Measurements from ENCODE around the gene KRTAP10-5. TPM values are rescaled to one million over a fixed set of nuclear protein-coding genes. Genes with fewer than 3 reads are reported as not detected.
A peak's percentile ranks its signal among the peaks of the same experiment; 100 is the strongest.

The KRTAP10-5 gene
- polyA plus RNA-seq, 2 of the 4 experiments (the other 2 are of a cell fraction), result not detected

DNA sequence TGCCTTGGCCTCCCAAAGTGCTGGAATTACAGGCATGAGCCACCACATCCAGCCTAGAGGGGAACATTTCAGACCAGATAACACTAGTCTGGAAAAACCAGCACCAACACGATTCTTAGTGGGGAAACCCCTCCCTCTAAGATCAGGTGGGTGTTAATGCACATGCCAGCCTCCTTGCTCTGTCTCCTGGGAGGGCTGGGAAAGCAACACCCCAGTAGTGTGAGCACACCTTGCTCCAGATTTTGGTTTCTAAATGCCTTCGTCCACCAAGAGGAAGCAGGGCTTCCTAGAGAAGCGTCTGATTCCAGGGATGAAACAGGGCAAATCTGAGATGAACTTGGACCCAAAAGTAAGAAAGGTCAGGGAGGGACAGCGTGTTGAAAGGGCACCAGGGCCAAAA lies 9.1 kb downstream of the KRTAP10-5 start:
- Histone ChIP-seq H3K9me3 (peaks cover 7% of the 10 kb centered on the region), H3K4me3 (no peak overlapping the region), H3K4me2 (no peak overlapping the region), H3K4me1 (no peaks in the 10 kb centered on the region), H3K27ac (no peak overlapping the region)
- DNase-seq (ENCODE audit: low read depth in 1 of 2, low spot score in 1 of 2) (peak in 1 of 2 experiments; percentile 12), ATAC-seq (no peak), FAIRE-seq (no peak)
- POLR2A ChIA-PET, result no interaction called here
- CTCF ChIA-PET, result no interaction called here
- TF ChIP-seq POLR2AphosphoS2 (conservative IDR thresholded peaks at IDR 0.05; ENCODE audit: low read length) (no peak), TP53 (CRISPR knock-in tag; IDR thresholded peaks at IDR 0.05) (no peak), NR3C1 (IDR thresholded peaks at IDR 0.05) (no peak), HDAC2 (IDR thresholded peaks at IDR 0.05) (no peak)
- TF ChIP-seq, protein P1, sequence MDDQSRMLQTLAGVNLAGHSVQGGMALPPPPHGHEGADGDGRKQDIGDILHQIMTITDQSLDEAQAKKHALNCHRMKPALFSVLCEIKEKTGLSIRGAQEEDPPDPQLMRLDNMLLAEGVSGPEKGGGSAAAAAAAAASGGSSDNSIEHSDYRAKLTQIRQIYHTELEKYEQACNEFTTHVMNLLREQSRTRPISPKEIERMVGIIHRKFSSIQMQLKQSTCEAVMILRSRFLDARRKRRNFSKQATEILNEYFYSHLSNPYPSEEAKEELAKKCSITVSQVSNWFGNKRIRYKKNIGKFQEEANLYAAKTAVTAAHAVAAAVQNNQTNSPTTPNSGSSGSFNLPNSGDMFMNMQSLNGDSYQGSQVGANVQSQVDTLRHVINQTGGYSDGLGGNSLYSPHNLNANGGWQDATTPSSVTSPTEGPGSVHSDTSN (IDR thresholded peaks at IDR 0.05), result no peak
- TF ChIP-seq, protein P2, sequence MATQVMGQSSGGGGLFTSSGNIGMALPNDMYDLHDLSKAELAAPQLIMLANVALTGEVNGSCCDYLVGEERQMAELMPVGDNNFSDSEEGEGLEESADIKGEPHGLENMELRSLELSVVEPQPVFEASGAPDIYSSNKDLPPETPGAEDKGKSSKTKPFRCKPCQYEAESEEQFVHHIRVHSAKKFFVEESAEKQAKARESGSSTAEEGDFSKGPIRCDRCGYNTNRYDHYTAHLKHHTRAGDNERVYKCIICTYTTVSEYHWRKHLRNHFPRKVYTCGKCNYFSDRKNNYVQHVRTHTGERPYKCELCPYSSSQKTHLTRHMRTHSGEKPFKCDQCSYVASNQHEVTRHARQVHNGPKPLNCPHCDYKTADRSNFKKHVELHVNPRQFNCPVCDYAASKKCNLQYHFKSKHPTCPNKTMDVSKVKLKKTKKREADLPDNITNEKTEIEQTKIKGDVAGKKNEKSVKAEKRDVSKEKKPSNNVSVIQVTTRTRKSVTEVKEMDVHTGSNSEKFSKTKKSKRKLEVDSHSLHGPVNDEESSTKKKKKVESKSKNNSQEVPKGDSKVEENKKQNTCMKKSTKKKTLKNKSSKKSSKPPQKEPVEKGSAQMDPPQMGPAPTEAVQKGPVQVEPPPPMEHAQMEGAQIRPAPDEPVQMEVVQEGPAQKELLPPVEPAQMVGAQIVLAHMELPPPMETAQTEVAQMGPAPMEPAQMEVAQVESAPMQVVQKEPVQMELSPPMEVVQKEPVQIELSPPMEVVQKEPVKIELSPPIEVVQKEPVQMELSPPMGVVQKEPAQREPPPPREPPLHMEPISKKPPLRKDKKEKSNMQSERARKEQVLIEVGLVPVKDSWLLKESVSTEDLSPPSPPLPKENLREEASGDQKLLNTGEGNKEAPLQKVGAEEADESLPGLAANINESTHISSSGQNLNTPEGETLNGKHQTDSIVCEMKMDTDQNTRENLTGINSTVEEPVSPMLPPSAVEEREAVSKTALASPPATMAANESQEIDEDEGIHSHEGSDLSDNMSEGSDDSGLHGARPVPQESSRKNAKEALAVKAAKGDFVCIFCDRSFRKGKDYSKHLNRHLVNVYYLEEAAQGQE (IDR thresholded peaks at IDR 0.05), result no peak
- WGBS (ENCODE audit: missing lambda C conversion rate), result 15% methylated on average over 4 of the region's 4 CpGs

DNA sequence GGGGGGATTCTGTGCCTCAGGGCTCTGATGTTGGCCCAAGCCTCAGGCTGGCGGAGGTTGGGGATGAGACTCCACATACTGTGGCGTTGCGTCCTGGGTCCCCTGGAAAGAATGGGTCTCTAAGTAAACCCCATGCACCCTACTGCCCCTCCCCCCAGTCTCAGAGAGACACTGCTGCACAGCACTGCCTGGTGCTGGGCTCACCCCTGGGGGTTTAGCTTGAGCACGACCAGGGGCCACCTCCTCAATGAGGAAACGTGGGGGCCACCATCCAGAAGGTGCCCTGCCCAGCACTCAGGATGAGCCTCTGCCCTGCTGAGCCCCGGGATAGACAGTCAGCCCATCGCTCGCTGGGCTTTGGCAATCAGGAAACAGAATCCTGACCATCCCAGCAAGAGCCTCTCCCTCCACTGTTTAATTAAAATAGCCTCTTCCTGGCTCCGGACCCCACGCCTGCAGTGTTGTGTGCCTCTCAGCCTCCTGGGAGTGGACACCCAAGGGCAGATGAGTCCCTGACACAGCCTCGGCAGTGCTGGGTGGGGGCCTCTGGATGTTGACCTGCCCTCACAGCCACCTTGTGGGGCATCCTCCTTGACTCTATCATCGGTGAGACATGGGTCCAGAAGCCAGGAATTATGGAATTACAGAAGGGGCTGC lies 10.4 kb downstream of the KRTAP10-5 start:
- peaks cover 7% of the 10 kb centered on the region for H3K9me3 ChIP-seq

DNA sequence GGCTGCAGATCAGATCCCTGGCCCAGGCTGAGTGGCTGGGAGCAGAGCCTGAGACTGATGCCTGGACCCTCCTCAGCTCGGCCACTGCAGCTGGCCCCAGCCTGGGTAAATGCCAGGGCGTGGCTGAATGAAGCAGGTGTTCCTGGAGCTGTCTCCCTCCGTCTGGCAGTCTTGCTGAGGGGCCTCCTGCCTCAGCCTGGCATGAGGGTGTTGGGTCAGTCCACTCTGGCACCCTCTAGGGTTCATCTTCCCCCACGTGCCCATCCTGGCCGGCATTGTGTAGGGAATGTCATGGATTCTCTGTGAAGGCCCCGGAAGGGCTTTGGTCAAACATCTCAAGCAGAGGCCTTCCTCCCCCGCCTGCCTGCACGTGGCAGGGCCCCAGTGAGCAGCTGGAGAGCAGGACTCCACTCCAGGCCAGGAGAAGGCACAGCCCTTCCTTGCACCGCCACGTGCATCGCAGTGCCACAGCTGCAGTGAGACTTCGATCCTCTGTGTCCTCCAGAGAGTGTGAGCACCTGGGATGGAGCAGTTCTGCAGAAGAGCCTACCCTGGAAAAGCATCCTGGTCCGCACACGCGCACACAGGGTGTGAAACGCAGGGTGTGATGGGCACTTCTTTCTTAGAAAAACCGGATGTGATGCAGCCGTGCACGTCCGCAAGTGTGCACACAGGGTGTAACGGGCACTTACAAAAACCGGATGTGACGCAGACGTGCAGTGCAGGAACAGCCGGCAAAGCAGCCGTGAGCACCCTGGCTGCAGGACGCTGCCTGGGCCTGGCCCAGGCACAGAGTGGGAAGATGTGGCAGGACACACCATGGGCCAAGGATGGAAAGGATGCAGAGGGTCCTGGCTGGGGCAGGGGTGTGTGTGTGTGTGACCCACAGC lies 11.5 kb downstream of the KRTAP10-5 start:
- Histone ChIP-seq H3K4me1 (no peaks in the 10 kb centered on the region), H3K27ac (no peak overlapping the region), H3K9me3 (peaks cover 7% of the 10 kb centered on the region), H3K4me2 (no peak overlapping the region), H3K4me3 (no peak overlapping the region)
- no peak for ATAC-seq
- WGBS (ENCODE audit: missing lambda C conversion rate), result 80% methylated on average over 12 of the region's 27 CpGs
- POLR2A ChIA-PET, result no interaction called here
- CTCF ChIA-PET, result no interaction called here
- FAIRE-seq, result no peak
- DNase-seq (ENCODE audit: low read depth in 1 of 2, low spot score in 1 of 2), result no peak
- TF ChIP-seq, protein P1 (IDR thresholded peaks at IDR 0.05), result no peak
- TF ChIP-seq POLR2A (IDR thresholded peaks at IDR 0.05; ENCODE audit: low read length), result no peak
- no peak for TF ChIP-seq PHF8 (IDR thresholded peaks at IDR 0.05; ENCODE audit: borderline replicate concordance, low read depth)
- TF ChIP-seq MYC (IDR thresholded peaks at IDR 0.05; ENCODE audit: borderline replicate concordance, low read length), result no peak
- no peak for TF ChIP-seq FOXS1 (CRISPR knock-in tag; IDR thresholded peaks at IDR 0.05)
- no peak for TF ChIP-seq SMC3 (IDR thresholded peaks at IDR 0.05)
- no peak for TF ChIP-seq ESRRA (IDR thresholded peaks at IDR 0.05; ENCODE audit: borderline replicate concordance, low read length)
- TF ChIP-seq MAFK (IDR thresholded peaks at IDR 0.05; ENCODE audit: partially characterized antibody), result no peak
- no peak for TF ChIP-seq ZFP36 (IDR thresholded peaks at IDR 0.05; ENCODE audit: borderline replicate concordance, partially characterized antibody)
- no peak for TF ChIP-seq JUNB (IDR thresholded peaks at IDR 0.05)
- TF ChIP-seq ZNF302 (CRISPR knock-in tag; IDR thresholded peaks at IDR 0.05), result no peak
- TF ChIP-seq NR3C1 (IDR thresholded peaks at IDR 0.05), result no peak
- TF ChIP-seq, protein P3, sequence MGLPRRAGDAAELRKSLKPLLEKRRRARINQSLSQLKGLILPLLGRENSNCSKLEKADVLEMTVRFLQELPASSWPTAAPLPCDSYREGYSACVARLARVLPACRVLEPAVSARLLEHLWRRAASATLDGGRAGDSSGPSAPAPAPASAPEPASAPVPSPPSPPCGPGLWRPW (IDR thresholded peaks at IDR 0.05), result no peak
- no peak for TF ChIP-seq CBX2 (IDR thresholded peaks at IDR 0.05; ENCODE audit: borderline replicate concordance, low read depth)

More for the DNA sequence above, 10.4 kb downstream of the KRTAP10-5 start:
- ATAC-seq (no peak), DNase-seq (ENCODE audit: low read depth in 1 of 2, low spot score in 1 of 2) (no peak), FAIRE-seq (no peak)
- WGBS (ENCODE audit: missing lambda C conversion rate), result 30% methylated on average over 6 of the region's 12 CpGs
- Histone ChIP-seq H3K4me1 (no peaks in the 10 kb centered on the region), H3K4me2 (no peak overlapping the region), H3K4me3 (no peak overlapping the region), H3K27ac (no peak overlapping the region)
- TF ChIP-seq ESRRA (IDR thresholded peaks at IDR 0.05; ENCODE audit: borderline replicate concordance, low read length) (no peak), SREBF2 (IDR thresholded peaks at IDR 0.05) (no peak), ZFP36 (IDR thresholded peaks at IDR 0.05; ENCODE audit: borderline replicate concordance, partially characterized antibody) (no peak), JUN (IDR thresholded peaks at IDR 0.05) (no peak), MYC (IDR thresholded peaks at IDR 0.05; ENCODE audit: borderline replicate concordance, low read length) (no peak), EP300 (IDR thresholded peaks at IDR 0.05) (no peak), EHF (CRISPR knock-in tag; IDR thresholded peaks at IDR 0.05) (no peak), KDM5A (IDR thresholded peaks at IDR 0.05) (no peak), HOXB13 (CRISPR knock-in tag; IDR thresholded peaks at IDR 0.05; ENCODE audit: low read depth) (no peak), BHLHE40 (IDR thresholded peaks at IDR 0.05; ENCODE audit: low read depth, low read length) (no peak), CHD4 (IDR thresholded peaks at IDR 0.05; ENCODE audit: borderline replicate concordance) (no peak), RARB (CRISPR knock-in tag; IDR thresholded peaks at IDR 0.05) (no peak), NR3C1 (IDR thresholded peaks at IDR 0.05) (no peak), TP53 (CRISPR knock-in tag; IDR thresholded peaks at IDR 0.05) (no peak)
- TF ChIP-seq, protein P4, sequence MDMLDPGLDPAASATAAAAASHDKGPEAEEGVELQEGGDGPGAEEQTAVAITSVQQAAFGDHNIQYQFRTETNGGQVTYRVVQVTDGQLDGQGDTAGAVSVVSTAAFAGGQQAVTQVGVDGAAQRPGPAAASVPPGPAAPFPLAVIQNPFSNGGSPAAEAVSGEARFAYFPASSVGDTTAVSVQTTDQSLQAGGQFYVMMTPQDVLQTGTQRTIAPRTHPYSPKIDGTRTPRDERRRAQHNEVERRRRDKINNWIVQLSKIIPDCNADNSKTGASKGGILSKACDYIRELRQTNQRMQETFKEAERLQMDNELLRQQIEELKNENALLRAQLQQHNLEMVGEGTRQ (IDR thresholded peaks at IDR 0.05), result no peak
- TF ChIP-seq, protein P5, sequence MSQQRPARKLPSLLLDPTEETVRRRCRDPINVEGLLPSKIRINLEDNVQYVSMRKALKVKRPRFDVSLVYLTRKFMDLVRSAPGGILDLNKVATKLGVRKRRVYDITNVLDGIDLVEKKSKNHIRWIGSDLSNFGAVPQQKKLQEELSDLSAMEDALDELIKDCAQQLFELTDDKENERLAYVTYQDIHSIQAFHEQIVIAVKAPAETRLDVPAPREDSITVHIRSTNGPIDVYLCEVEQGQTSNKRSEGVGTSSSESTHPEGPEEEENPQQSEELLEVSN (IDR thresholded peaks at IDR 0.05; ENCODE audit: borderline replicate concordance, low read depth), result no peak
- ChIA-PET CTCF (interaction anchor here (0.9 kb wide), 1 partner anchor 10 kb away, joined by 3 read pairs; the partner anchor contains the start of gene KRTAP10-5), POLR2A (no interaction called here)
